Kidney glomerular epithelial cell (primary cell): ENCODE results near the gene BLOC1S1.
A peak's percentile ranks its signal among the peaks of the same experiment; 100 is the strongest.

Experiments
- DNase-seq: peaks from one replicate; lab custom pipeline; 2025; lab: John Stamatoyannopoulos, UW

The BLOC1S1 gene

GRCh38 chr12:55715833-55716581 is at the start of gene BLOC1S1:
BLOC1S1 (plus strand) TSS chr12:55716046; CDS start chr12:55716052, 6 bp downstream.
- peak; percentile 80 for DNase-seq

- no peak for DNase-seq
Observed at GRCh38 chr12:55666508-55666907, 49.3 kb upstream of the BLOC1S1 start.

- DNase-seq: no peak
Observed at GRCh38 chr12:55670276-55670675, 45.6 kb upstream of the BLOC1S1 start.

GRCh38 chr12:55671746-55672145 is 44.1 kb upstream of the BLOC1S1 start:
- no peak for DNase-seq

GRCh38 chr12:55673638-55674037 is 42.2 kb upstream of the BLOC1S1 start:
- DNase-seq: no peak

- DNase-seq: no peak
Observed at GRCh38 chr12:55675666-55676065, 40.2 kb upstream of the BLOC1S1 start.

- no peak for DNase-seq
Observed at GRCh38 chr12:55676707-55677106, 39.1 kb upstream of the BLOC1S1 start.

GRCh38 chr12:55679691-55680090 is 36.2 kb upstream of the BLOC1S1 start:
- DNase-seq: no peak

GRCh38 chr12:55681142-55682077 is 34.4 kb upstream of the BLOC1S1 start:
- peak; percentile 77 for DNase-seq

GRCh38 chr12:55682087-55682796 is 33.6 kb upstream of the BLOC1S1 start:
- no peak for DNase-seq

GRCh38 chr12:55683676-55684075 is 32.2 kb upstream of the BLOC1S1 start:
- no peak for DNase-seq

- DNase-seq: no peak
Observed at GRCh38 chr12:55684761-55685370, 31.0 kb upstream of the BLOC1S1 start.

GRCh38 chr12:55685671-55686070 is 30.2 kb upstream of the BLOC1S1 start:
- DNase-seq: no peak

- DNase-seq: no peak
Observed at GRCh38 chr12:55686366-55687010, 29.4 kb upstream of the BLOC1S1 start.

- DNase-seq: peak; percentile 9
Observed at GRCh38 chr12:55687746-55688145, 28.1 kb upstream of the BLOC1S1 start.

GRCh38 chr12:55688716-55689655 is 26.9 kb upstream of the BLOC1S1 start:
- DNase-seq: no peak

GRCh38 chr12:55692631-55693322 is 23.1 kb upstream of the BLOC1S1 start:
- no peak for DNase-seq

- DNase-seq: no peak
Observed at GRCh38 chr12:55693323-55694187, 22.3 kb upstream of the BLOC1S1 start.

- no peak for DNase-seq
Observed at GRCh38 chr12:55694188-55694515, 21.7 kb upstream of the BLOC1S1 start.
